ENCODE results near the gene TMEM50B. TPM values are rescaled to one million over a fixed set of nuclear protein-coding genes. Genes with fewer than 3 reads are reported as not detected.

The TMEM50B gene
- total RNA-seq, 1 experiment from 2014 or later = 18.9 TPM

DNA sequence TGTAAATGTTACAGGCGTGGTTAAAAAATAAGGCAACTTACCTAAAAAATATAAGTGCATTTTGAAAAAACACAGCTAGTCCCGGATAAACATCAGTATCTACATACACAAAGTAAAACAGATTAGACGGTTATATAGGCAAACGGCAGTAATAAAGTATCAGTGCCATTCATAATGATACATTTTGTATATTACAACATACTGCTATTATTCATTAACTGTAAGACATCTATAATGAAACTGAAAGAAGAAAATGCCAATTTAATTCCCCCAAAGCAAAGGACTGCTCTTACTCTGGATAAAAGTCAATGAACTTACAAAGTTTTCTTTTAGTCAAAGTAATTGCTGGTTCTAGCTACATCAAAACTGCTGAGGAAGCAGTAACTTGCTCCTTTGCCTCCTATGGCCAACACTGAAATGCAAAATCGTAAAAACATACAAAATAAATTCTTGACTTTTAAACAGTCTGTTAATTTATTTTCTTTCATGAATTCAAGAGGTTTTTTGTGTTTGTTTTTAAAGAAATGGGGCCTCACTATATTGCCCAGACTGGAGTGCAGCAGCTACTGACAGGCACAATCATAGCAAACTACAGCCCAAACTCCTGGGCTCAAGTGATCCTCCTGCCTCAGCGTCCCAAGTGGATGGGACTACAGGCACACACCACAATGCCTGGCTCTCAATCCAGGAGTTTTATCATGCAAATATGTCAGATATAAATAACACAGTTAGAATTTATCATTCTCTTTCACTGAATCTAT is 23.9 kb downstream of the TMEM50B start:
- no peak for DNase-seq (ENCODE audit: low spot score)
- no peaks in the 10 kb centered on the region for H3K27me3 ChIP-seq (replicated peaks; ENCODE audit: insufficient read depth, low read depth, low read length, poor library complexity)
- CTCF ChIA-PET = no interaction called here
- H3K27ac ChIP-seq (ENCODE audit: low read depth, low read length, poor library complexity, severe bottlenecking) = no peak overlapping the region
- intact Hi-C loops (cut with micrococcal nuclease; ENCODE audit: unreplicated experiment) = no loop called here
- POLR2A ChIA-PET (ENCODE audit: low non-redundant PET) = no interaction called here
- no peaks in the 10 kb centered on the region for H3K9me3 ChIP-seq (ENCODE audit: low read depth, low read length, poor library complexity, severe bottlenecking)
- H3K4me1 ChIP-seq (ENCODE audit: insufficient read depth, low read length, poor library complexity, severe bottlenecking) = no peaks in the 10 kb centered on the region
- no TSS peak for BruUV-seq (replicated peaks)
- no peak overlapping the region for H3K4me3 ChIP-seq (ENCODE audit: low read depth, low read length, poor library complexity, severe bottlenecking)
- H3K36me3 ChIP-seq (ENCODE audit: insufficient read depth, low read length, poor library complexity, severe bottlenecking) = peaks cover 4% of the 10 kb centered on the region
- no peak for TF ChIP-seq EZH2 (IDR thresholded peaks at IDR 0.05; ENCODE audit: borderline replicate concordance, low read depth, low read length, poor library complexity, severe bottlenecking)
- TF ChIP-seq, protein P1, sequence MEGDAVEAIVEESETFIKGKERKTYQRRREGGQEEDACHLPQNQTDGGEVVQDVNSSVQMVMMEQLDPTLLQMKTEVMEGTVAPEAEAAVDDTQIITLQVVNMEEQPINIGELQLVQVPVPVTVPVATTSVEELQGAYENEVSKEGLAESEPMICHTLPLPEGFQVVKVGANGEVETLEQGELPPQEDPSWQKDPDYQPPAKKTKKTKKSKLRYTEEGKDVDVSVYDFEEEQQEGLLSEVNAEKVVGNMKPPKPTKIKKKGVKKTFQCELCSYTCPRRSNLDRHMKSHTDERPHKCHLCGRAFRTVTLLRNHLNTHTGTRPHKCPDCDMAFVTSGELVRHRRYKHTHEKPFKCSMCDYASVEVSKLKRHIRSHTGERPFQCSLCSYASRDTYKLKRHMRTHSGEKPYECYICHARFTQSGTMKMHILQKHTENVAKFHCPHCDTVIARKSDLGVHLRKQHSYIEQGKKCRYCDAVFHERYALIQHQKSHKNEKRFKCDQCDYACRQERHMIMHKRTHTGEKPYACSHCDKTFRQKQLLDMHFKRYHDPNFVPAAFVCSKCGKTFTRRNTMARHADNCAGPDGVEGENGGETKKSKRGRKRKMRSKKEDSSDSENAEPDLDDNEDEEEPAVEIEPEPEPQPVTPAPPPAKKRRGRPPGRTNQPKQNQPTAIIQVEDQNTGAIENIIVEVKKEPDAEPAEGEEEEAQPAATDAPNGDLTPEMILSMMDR (conservative IDR thresholded peaks at IDR 0.05; ENCODE audit: low read depth, low read length) = no peak

DNA sequence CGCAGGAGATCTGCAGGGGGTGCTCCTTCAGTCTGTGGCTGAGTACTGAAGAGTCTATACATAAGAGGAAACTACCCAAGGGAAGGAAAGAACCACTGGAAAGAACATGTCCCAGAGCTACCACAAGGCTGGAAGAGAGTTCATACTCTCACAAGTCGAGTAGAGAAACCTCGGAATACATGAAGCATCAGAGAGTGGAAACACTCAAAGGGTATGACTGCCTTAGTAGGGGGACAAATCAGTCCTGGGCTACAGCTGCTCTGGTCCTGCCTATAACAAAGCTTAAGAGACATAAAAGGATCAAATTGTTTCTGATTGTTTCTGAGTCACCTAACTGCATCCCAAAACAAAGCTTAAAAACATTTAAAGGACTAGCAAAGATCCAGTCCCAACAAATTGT is 27.4 kb downstream of the TMEM50B start:
- peaks cover 4% of the 10 kb centered on the region for H3K36me3 ChIP-seq (ENCODE audit: insufficient read depth, low read length, poor library complexity, severe bottlenecking)
- H3K27ac ChIP-seq (ENCODE audit: low read depth, low read length, poor library complexity, severe bottlenecking) = no peak overlapping the region
- no peaks in the 10 kb centered on the region for H3K27me3 ChIP-seq (replicated peaks; ENCODE audit: insufficient read depth, low read depth, low read length, poor library complexity)
- TF ChIP-seq, protein P1 (conservative IDR thresholded peaks at IDR 0.05; ENCODE audit: low read depth, low read length) = no peak
- TF ChIP-seq EZH2 (IDR thresholded peaks at IDR 0.05; ENCODE audit: borderline replicate concordance, low read depth, low read length, poor library complexity, severe bottlenecking) = no peak
- no TSS peak for BruUV-seq (replicated peaks)
- intact Hi-C loops (cut with micrococcal nuclease; ENCODE audit: unreplicated experiment) = no loop called here
- no peak overlapping the region for H3K4me3 ChIP-seq (ENCODE audit: low read depth, low read length, poor library complexity, severe bottlenecking)
- ChIA-PET POLR2A (ENCODE audit: low non-redundant PET) (interaction anchor here (0.6 kb wide), 1 partner anchor 326 kb away, joined by 10 read pairs; no protein-coding TSS in a partner anchor), CTCF (no interaction called here)
- DNase-seq (ENCODE audit: low spot score) = no peak
- no peaks in the 10 kb centered on the region for H3K9me3 ChIP-seq (ENCODE audit: low read depth, low read length, poor library complexity, severe bottlenecking)
- H3K4me1 ChIP-seq (ENCODE audit: insufficient read depth, low read length, poor library complexity, severe bottlenecking) = no peaks in the 10 kb centered on the region

DNA sequence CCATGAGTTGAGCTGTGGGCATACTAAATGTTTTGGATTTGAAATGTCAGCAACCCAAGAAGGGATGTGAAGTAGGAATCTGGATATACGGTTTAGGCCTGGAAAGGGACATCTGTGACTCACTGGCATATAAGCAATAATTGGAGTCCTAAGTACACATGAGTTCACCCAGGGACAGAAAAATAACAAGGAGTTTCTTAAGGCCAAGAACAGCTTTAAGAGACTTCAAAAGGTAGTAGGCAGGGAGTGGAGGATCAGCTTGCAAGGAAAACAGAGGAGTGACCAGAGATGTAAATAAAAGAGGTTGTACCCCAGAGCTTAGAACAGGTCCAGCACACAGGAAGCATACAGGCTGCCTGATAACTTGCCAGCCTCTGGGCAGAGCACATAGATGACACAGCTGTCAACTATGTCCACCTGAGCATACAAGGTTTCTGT is 28.1 kb downstream of the TMEM50B start:
- TF ChIP-seq, protein P1 (conservative IDR thresholded peaks at IDR 0.05; ENCODE audit: low read depth, low read length) = no peak
- TF ChIP-seq EZH2 (IDR thresholded peaks at IDR 0.05; ENCODE audit: borderline replicate concordance, low read depth, low read length, poor library complexity, severe bottlenecking) = no peak
- intact Hi-C loops (cut with micrococcal nuclease; ENCODE audit: unreplicated experiment) = no loop called here
- Histone ChIP-seq H3K4me1 (ENCODE audit: insufficient read depth, low read length, poor library complexity, severe bottlenecking) (no peaks in the 10 kb centered on the region), H3K27ac (ENCODE audit: low read depth, low read length, poor library complexity, severe bottlenecking) (no peak overlapping the region), H3K27me3 (replicated peaks; ENCODE audit: insufficient read depth, low read depth, low read length, poor library complexity) (no peaks in the 10 kb centered on the region), H3K36me3 (ENCODE audit: insufficient read depth, low read length, poor library complexity, severe bottlenecking) (peaks cover 4% of the 10 kb centered on the region), H3K4me3 (ENCODE audit: low read depth, low read length, poor library complexity, severe bottlenecking) (no peak overlapping the region), H3K9me3 (ENCODE audit: low read depth, low read length, poor library complexity, severe bottlenecking) (no peaks in the 10 kb centered on the region)
- POLR2A ChIA-PET (ENCODE audit: low non-redundant PET) = interaction anchor here (0.6 kb wide), 1 partner anchor 325 kb away, joined by 10 read pairs; no protein-coding TSS in a partner anchor
- no peak for DNase-seq (ENCODE audit: low spot score)
- BruUV-seq (replicated peaks) = no TSS peak
- CTCF ChIA-PET = no interaction called here

All from A673 (cell line).